RWPE1 (cell line): Measurements from ENCODE around the gene TUBGCP6.
A peak's percentile ranks its signal among the peaks of the same experiment; 100 is the strongest.

Source experiments
- CTCF ChIA-PET: fragments of 350-600 bp; sonication (Branson Sonifier 250); formaldehyde crosslinking; extraction: SDS; loops from one replicate; lab custom pipeline; 2021; lab: Yijun Ruan, JAX
- POLR2A ChIA-PET: fragments of 400-600 bp; formaldehyde crosslinking; extraction: SDS; loops from one replicate; lab custom pipeline; 2020; ENCODE audit warnings: antibody characterized with exemption; ENCODE audit not compliant: low non-redundant PET; lab: Yijun Ruan, JAX
- DNase-seq: peaks from one replicate; pipeline ENCODE4 v3.0.0; 2012; ENCODE audit warnings: low spot score
- H3K27ac ChIP-seq: fragments of 450-650 bp; 2 replicates; pipeline ENCODE4 v1.5.1; 2017
- CTCF ChIP-seq: fragments of 450-650 bp; conservative IDR thresholded peaks from 2 replicates; pipeline ENCODE4 v1.5.1; 2017; ENCODE audit warnings: low read depth, mild to moderate bottlenecking

The TUBGCP6 gene

GRCh38 chr22:50244420-50245213, at the start of gene TUBGCP6:
Gene TUBGCP6, minus strand, starts transcription at chr22:50245023. Its CDS starts 564 bp downstream, at chr22:50244459.
- ChIA-PET CTCF (interaction anchor here (0.6 kb wide), 1 partner anchor 415 kb away, joined by 3 read pairs; no protein-coding TSS in a partner anchor), POLR2A (no interaction called here)
- peak; percentile 72 for DNase-seq
- TF ChIP-seq CTCF: no peak
- H3K27ac ChIP-seq: peak within 1 kb of the TSS; percentile 89

GRCh38 chr22:50294319-50294656, 49.5 kb upstream of the TUBGCP6 start:
- H3K27ac ChIP-seq: peak overlapping the region; percentile 100
- POLR2A ChIA-PET: interaction anchor here (0.8 to 0.9 kb wide), 2 partner anchors 11 to 18 kb away, joined by 3 read pairs; no protein-coding TSS in a partner anchor
- no peak for TF ChIP-seq CTCF

GRCh38 chr22:50293441-50294318, 48.9 kb upstream of the TUBGCP6 start:
- peak overlapping the region; percentile 100 for H3K27ac ChIP-seq

More at GRCh38 chr22:50294319-50294656, 49.5 kb upstream of the TUBGCP6 start:
- CTCF ChIA-PET: interaction anchor here (0.8 kb wide), 1 partner anchor 22 kb away, joined by 3 read pairs; no protein-coding TSS in a partner anchor
- DNase-seq: no peak

GRCh38 chr22:50292643-50293440, 48.0 kb upstream of the TUBGCP6 start:
- TF ChIP-seq CTCF: no peak
- DNase-seq: no peak
- POLR2A ChIA-PET: no interaction called here
- H3K27ac ChIP-seq: peak overlapping the region; percentile 100
- CTCF ChIA-PET: interaction anchor here (1.6 kb wide), 1 partner anchor 10 kb away, joined by 5 read pairs; no protein-coding TSS in a partner anchor

More at GRCh38 chr22:50293441-50294318, 48.9 kb upstream of the TUBGCP6 start:
- CTCF ChIA-PET: interaction anchor here (0.8 to 1.6 kb wide), 2 partner anchors 9 to 21 kb away, joined by 3 to 5 read pairs; no protein-coding TSS in a partner anchor
- no peak for DNase-seq
- no peak for TF ChIP-seq CTCF
- POLR2A ChIA-PET: interaction anchor here (0.8 to 0.9 kb wide), 2 partner anchors 12 to 19 kb away, joined by 3 read pairs; no protein-coding TSS in a partner anchor

GRCh38 chr22:50289942-50290630, 45.3 kb upstream of the TUBGCP6 start:
- ChIA-PET POLR2A (no interaction called here), CTCF (interaction anchor here (1.1 kb wide), 1 partner anchor 36 kb away, joined by 3 read pairs; no protein-coding TSS in a partner anchor)
- H3K27ac ChIP-seq: peak overlapping the region; percentile 100
- no peak for TF ChIP-seq CTCF
- DNase-seq: no peak
